HCT116 (cell line): ENCODE measurements around the gene TLE6. TPM values are rescaled to one million over a fixed set of nuclear protein-coding genes. Genes with fewer than 3 reads are reported as not detected.

Experiments used
- ATAC-seq: fragments of 200-7000 bp; cut with Tn5 transposase; 2 replicates; pipeline ENCODE4 v1.9.1; 2020; ENCODE audit warnings: mild to moderate bottlenecking, moderate library complexity
- BruUV-seq: library from RNA; stranded (reverse); fragments of 400-500 nt; replicated peaks from 2 replicates; lab custom pipeline; 2021; lab: Mats Ljungman, UMichigan
- CTCF ChIA-PET: fragments of 300-600 bp; sonication (Branson Sonifier 250); formaldehyde crosslinking; loops from one replicate; lab custom pipeline; 2021; ENCODE audit warnings: antibody characterized with exemption; lab: Charles Lee
- POLR2A ChIA-PET: fragments of 300-600, 350-600 bp; sonication (Branson Sonifier 250); formaldehyde crosslinking; loops from one replicate; lab custom pipeline; 2021; ENCODE audit warnings: antibody characterized with exemption; lab: Charles Lee
- RAD21 ChIA-PET, 2 experiments: fragments of 300-600 bp; sonication (Branson Sonifier 250); formaldehyde crosslinking; loops; one replicate each; lab custom pipeline; 2023; ENCODE audit warnings: low total read pairs in 2 of 2; ENCODE audit not compliant: uncharacterized antibody in 2 of 2, unreplicated experiment in 2 of 2, low non-redundant PET in 1 of 2; lab: Charles Lee
- DNase-seq: peaks from one replicate; pipeline ENCODE4 v3.0.0-alpha.2; 2010; ENCODE audit warnings: low read depth, low spot score
- H2AFZ ChIP-seq: fragments of 200-600 bp; shearing (Covaris generic), sonication (generic); 2 replicates; pipeline ENCODE4 v1.6.1; 2017; ENCODE audit warnings: low read depth, mixed run types, mixed read lengths, antibody characterized with exemption, low read length; ENCODE audit not compliant: poor library complexity, severe bottlenecking
- H3K27ac ChIP-seq: 2 replicates; pipeline ENCODE4 v1.5.1; 2012; ENCODE audit warnings: low read depth, low read length
- H3K27me3 ChIP-seq: fragments of 200-600 bp; sonication (generic); 2 replicates; pipeline ENCODE4 v1.6.1; 2016; ENCODE audit warnings: mixed run types, low read length, mixed read lengths; ENCODE audit not compliant: insufficient read depth
- H3K36me3 ChIP-seq, 2 experiments: fragments of 200-500 bp in 1 of 2; fragments of 200-600 bp in 1 of 2; sonication (Bioruptor generic) in 1 of 2; sonication (generic) in 1 of 2; 2 replicates each; pipeline versions ENCODE4 v1.5.1 to v1.6.1; 2014 to 2016; ENCODE audit warnings: low read length in 2 of 2, inconsistent platforms in 1 of 2, mixed read lengths in 1 of 2, mixed run types in 1 of 2; ENCODE audit not compliant: insufficient read depth in 2 of 2, control insufficient read depth in 1 of 2
- H3K4me1 ChIP-seq, 2 experiments: fragments of 200-600 bp in 1 of 2; sonication (generic) in 1 of 2; 2 replicates each; pipeline versions ENCODE4 v1.5.1 to v1.6.1; 2012 to 2017; ENCODE audit warnings: low read length in 2 of 2, inconsistent platforms in 1 of 2, mild to moderate bottlenecking in 1 of 2, mixed read lengths in 1 of 2, mixed run types in 1 of 2, moderate library complexity in 1 of 2; ENCODE audit not compliant: insufficient read depth in 2 of 2, control insufficient read depth in 1 of 2
- H3K4me2 ChIP-seq: fragments of 200-600 bp; sonication (generic); 2 replicates; pipeline ENCODE4 v1.6.1; 2017; ENCODE audit warnings: mixed run types, low read length, mixed read lengths
- H3K4me3 ChIP-seq, 2 experiments: fragments of 200-600 bp in 1 of 2; sonication (generic) in 1 of 2; replicated peaks in 1 of 2; 2 replicates each; pipeline ENCODE4 v1.5.1; 2011 to 2016; ENCODE audit warnings: low read length in 2 of 2, control low read depth in 1 of 2, low read depth in 1 of 2, mild to moderate bottlenecking in 1 of 2, mixed read lengths in 1 of 2, mixed run types in 1 of 2
- H3K79me2 ChIP-seq: fragments of 200-600 bp; sonication (generic); 2 replicates; pipeline ENCODE4 v1.6.1; 2017; ENCODE audit warnings: mild to moderate bottlenecking, mixed run types, low read length, moderate library complexity, mixed read lengths; ENCODE audit not compliant: insufficient read depth
- H3K9ac ChIP-seq: fragments of 200-600 bp; sonication (generic); 2 replicates; pipeline ENCODE4 v1.6.1; 2016; ENCODE audit warnings: low read length, mixed read lengths
- H3K9me2 ChIP-seq: fragments of 200-600 bp; sonication (generic), shearing (Covaris generic); 2 replicates; pipeline ENCODE4 v1.6.1; 2017; ENCODE audit warnings: mixed run types, mild to moderate bottlenecking, moderate library complexity; ENCODE audit not compliant: insufficient read depth
- H3K9me3 ChIP-seq, 2 experiments: fragments of 200-500 bp in 1 of 2; fragments of 200-600 bp in 1 of 2; sonication (Bioruptor generic) in 1 of 2; sonication (generic) in 1 of 2; 2 replicates each; pipeline ENCODE4 v1.6.1; 2014 to 2017; ENCODE audit warnings: low read length in 2 of 2, mixed read lengths in 2 of 2, inconsistent platforms in 1 of 2, low read depth in 1 of 2, mild to moderate bottlenecking in 1 of 2, mixed run types in 1 of 2, moderate library complexity in 1 of 2; ENCODE audit not compliant: control insufficient read depth in 1 of 2, insufficient read depth in 1 of 2
- H4K20me1 ChIP-seq: fragments of 200-600 bp; sonication (generic), shearing (Covaris generic); 2 replicates; pipeline ENCODE4 v1.6.1; 2017; ENCODE audit warnings: mixed run types, mild to moderate bottlenecking, moderate library complexity; ENCODE audit not compliant: insufficient read depth
- CEBPB ChIP-seq: IDR thresholded peaks from 2 replicates; pipeline ENCODE4 v1.6.1; 2012; ENCODE audit warnings: low read depth
- EGR1 ChIP-seq: IDR thresholded peaks from 2 replicates; pipeline ENCODE4 v1.6.1; 2012; ENCODE audit warnings: low read depth
- ELF1 ChIP-seq: IDR thresholded peaks from 2 replicates; pipeline ENCODE4 v1.6.1; 2012; ENCODE audit warnings: low read depth, borderline replicate concordance
- JUND ChIP-seq: IDR thresholded peaks from 2 replicates; pipeline ENCODE4 v1.6.1; 2012
- MAX ChIP-seq: IDR thresholded peaks from 2 replicates; pipeline ENCODE4 v1.6.1; 2012
- POLR2A ChIP-seq: IDR thresholded peaks from 2 replicates; pipeline ENCODE4 v1.7.0; 2011; ENCODE audit warnings: borderline replicate concordance; ENCODE audit not compliant: insufficient read depth, insufficient read length; ENCODE audit errors: extremely low read depth
- POLR2AphosphoS5 ChIP-seq: IDR thresholded peaks from 2 replicates; pipeline ENCODE4 v1.6.1; 2011; ENCODE audit warnings: mild to moderate bottlenecking, low read depth, low read length, moderate library complexity
- REST ChIP-seq: IDR thresholded peaks from 2 replicates; pipeline ENCODE4 v1.6.1; 2012; ENCODE audit warnings: low read depth
- TCF7L2 ChIP-seq: IDR thresholded peaks from 2 replicates; pipeline ENCODE4 v1.7.0; 2011; ENCODE audit warnings: borderline replicate concordance, inconsistent platforms; ENCODE audit not compliant: insufficient read depth, insufficient read length; ENCODE audit errors: extremely low read depth
- ZBTB33 ChIP-seq: IDR thresholded peaks from 2 replicates; pipeline ENCODE4 v1.6.1; 2011; ENCODE audit warnings: mild to moderate bottlenecking, low read length, moderate library complexity; ENCODE audit not compliant: insufficient replicate concordance; ENCODE audit errors: extremely low read depth
- ZNF274 ChIP-seq: fragments of 200-500 bp; sonication (Bioruptor generic); IDR thresholded peaks from 2 replicates; pipeline ENCODE4 v1.6.1; 2014; ENCODE audit warnings: mild to moderate bottlenecking, low read depth, low read length, inconsistent platforms
- intact Hi-C: fragments of 100-400 bp; cut with micrococcal nuclease; formaldehyde crosslinking; loops from 2 replicates; pipeline ENCODE4 v1.10.0; 2022
- total RNA-seq: library from RNA; stranded (reverse); gene quantifications from one replicate; pipeline ENCODE4 v1.2.1, GENCODE V29; 2021; ENCODE audit not compliant: unreplicated experiment

TLE6 gene
- total RNA-seq, 1 experiment from 2014 or later = 10.9 TPM

GRCh38 chr19:3013263-3013725 lies 35.9 kb downstream of the TLE6 start:
- Histone ChIP-seq H4K20me1 (no peaks in the 10 kb centered on the region), H3K9me2 (no peaks in the 10 kb centered on the region), H3K27ac (no peak overlapping the region), H3K9me3 (no peaks in the 10 kb centered on the region), H3K4me2 (no peak overlapping the region), H3K9ac (no peak overlapping the region), H3K36me3 (no peaks in the 10 kb centered on the region), H3K27me3 (no peaks in the 10 kb centered on the region), H2AFZ (no peak overlapping the region), H3K79me2 (no peaks in the 10 kb centered on the region), H3K4me3 (no peak overlapping the region), H3K4me1 (no peaks in the 10 kb centered on the region)
- DNase-seq (no peak), ATAC-seq (no peak)
- no peak for TF ChIP-seq EGR1
- TF ChIP-seq JUND = no peak
- no peak for TF ChIP-seq CEBPB
- no peak for TF ChIP-seq POLR2A
- no peak for TF ChIP-seq ELF1
- no peak for TF ChIP-seq ZBTB33
- no peak for TF ChIP-seq ZNF274
- TF ChIP-seq TCF7L2 = no peak
- no peak for TF ChIP-seq MAX
- TF ChIP-seq REST = no peak
- TF ChIP-seq POLR2AphosphoS5 = no peak
- RAD21 ChIA-PET = no interaction called here
- BruUV-seq = no TSS peak
- POLR2A ChIA-PET = no interaction called here
- CTCF ChIA-PET = no interaction called here
- intact Hi-C loops = no loop called here
